ENCODE results near the gene DDX42.
A peak's percentile ranks its signal among the peaks of the same experiment; 100 is the strongest.

The DDX42 gene

DNA sequence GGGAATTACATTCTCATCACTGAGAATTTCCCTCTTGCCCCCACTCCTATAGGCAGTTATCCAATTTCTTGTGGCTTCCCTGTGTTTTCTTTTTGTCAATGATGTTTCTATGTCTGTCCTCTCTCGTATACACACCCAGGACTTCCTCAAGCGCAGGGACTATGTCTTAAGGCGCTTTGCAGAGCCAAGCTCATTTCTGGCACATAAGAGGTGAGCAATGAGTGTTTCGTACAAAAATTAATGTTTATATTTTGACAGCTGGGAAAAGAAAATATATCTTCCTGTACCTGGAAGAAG lies 947 bp downstream of the DDX42 start:
- Histone ChIP-seq H3K27me3 (ENCODE audit: control insufficient read depth, insufficient read depth, low read length) (no peaks in the 10 kb centered on the region), H3K4me1 (peaks cover 14% of the 10 kb centered on the region), H2AFZ (peak overlapping the region; percentile 88), H3K4me2 (ENCODE audit: low read length) (peak overlapping the region; percentile 100), H3K79me2 (peaks cover 72% of the 10 kb centered on the region), H3K36me3 (ENCODE audit: control insufficient read depth, insufficient read depth, low read length) (no peaks in the 10 kb centered on the region), H3K9me3 (ENCODE audit: control insufficient read depth, low read length) (no peaks in the 10 kb centered on the region), H3K9ac (peak overlapping the region; percentile 91), H3K4me3 (ENCODE audit: low read depth, low read length) (peak overlapping the region; percentile 91), H3K27ac (peak overlapping the region; percentile 99)
- TF ChIP-seq, protein P1, sequence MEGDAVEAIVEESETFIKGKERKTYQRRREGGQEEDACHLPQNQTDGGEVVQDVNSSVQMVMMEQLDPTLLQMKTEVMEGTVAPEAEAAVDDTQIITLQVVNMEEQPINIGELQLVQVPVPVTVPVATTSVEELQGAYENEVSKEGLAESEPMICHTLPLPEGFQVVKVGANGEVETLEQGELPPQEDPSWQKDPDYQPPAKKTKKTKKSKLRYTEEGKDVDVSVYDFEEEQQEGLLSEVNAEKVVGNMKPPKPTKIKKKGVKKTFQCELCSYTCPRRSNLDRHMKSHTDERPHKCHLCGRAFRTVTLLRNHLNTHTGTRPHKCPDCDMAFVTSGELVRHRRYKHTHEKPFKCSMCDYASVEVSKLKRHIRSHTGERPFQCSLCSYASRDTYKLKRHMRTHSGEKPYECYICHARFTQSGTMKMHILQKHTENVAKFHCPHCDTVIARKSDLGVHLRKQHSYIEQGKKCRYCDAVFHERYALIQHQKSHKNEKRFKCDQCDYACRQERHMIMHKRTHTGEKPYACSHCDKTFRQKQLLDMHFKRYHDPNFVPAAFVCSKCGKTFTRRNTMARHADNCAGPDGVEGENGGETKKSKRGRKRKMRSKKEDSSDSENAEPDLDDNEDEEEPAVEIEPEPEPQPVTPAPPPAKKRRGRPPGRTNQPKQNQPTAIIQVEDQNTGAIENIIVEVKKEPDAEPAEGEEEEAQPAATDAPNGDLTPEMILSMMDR (IDR thresholded peaks at IDR 0.05), result no peak

GRCh38 chr17:63775420-63775819 lies 1.4 kb downstream of the DDX42 start:
- Histone ChIP-seq H3K36me3 (ENCODE audit: control insufficient read depth, insufficient read depth, low read length) (no peaks in the 10 kb centered on the region), H3K9me3 (ENCODE audit: control insufficient read depth, low read length) (no peaks in the 10 kb centered on the region), H3K4me2 (ENCODE audit: low read length) (peak overlapping the region; percentile 100), H3K27ac (peak overlapping the region; percentile 99), H3K4me1 (peaks cover 17% of the 10 kb centered on the region), H3K4me3 (ENCODE audit: low read depth, low read length) (peak overlapping the region; percentile 91), H3K9ac (no peak overlapping the region), H3K79me2 (peaks cover 72% of the 10 kb centered on the region), H3K27me3 (ENCODE audit: control insufficient read depth, insufficient read depth, low read length) (no peaks in the 10 kb centered on the region), H2AFZ (no peak overlapping the region)
- TF ChIP-seq, protein P1 (IDR thresholded peaks at IDR 0.05), result no peak

DNA sequence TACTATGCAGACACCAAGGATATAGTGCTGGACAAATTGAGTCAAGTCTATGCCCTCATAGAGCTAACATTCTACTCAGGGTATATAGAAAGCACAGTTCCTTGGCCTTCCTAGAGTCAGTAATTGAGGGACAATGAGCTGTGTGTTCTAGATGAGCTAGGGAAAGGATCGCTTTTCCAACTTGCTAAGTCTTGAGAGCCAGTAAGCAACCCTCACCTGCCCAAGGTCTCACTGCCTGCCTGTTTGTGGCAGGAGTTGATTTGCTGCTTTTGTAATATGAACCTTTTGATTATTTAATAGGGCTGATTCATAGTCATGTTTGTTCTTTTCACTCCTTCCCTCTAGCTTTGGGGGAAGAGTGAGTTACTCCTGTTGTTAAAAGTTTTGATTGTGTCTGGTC lies 6.5 kb downstream of the DDX42 start:
- Histone ChIP-seq H3K4me1 (peaks cover 16% of the 10 kb centered on the region), H2AFZ (no peak overlapping the region), H3K27me3 (ENCODE audit: control insufficient read depth, insufficient read depth, low read length) (no peaks in the 10 kb centered on the region), H3K27ac (no peak overlapping the region), H3K9me3 (ENCODE audit: control insufficient read depth, low read length) (no peaks in the 10 kb centered on the region), H3K36me3 (ENCODE audit: control insufficient read depth, insufficient read depth, low read length) (no peaks in the 10 kb centered on the region), H3K79me2 (peaks cover 83% of the 10 kb centered on the region), H3K9ac (no peak overlapping the region), H3K4me3 (ENCODE audit: low read depth, low read length) (no peak overlapping the region), H3K4me2 (ENCODE audit: low read length) (no peak overlapping the region)
- TF ChIP-seq, protein P1 (IDR thresholded peaks at IDR 0.05), result no peak

GRCh38 chr17:63780928-63781327 lies 7.0 kb downstream of the DDX42 start:
- no peak overlapping the region for H3K4me3 ChIP-seq (ENCODE audit: low read depth, low read length)
- no peak overlapping the region for H3K4me2 ChIP-seq (ENCODE audit: low read length)
- H3K4me1 ChIP-seq, result peaks cover 12% of the 10 kb centered on the region
- H3K79me2 ChIP-seq, result peaks cover 79% of the 10 kb centered on the region
- no peak overlapping the region for H3K27ac ChIP-seq
- H3K36me3 ChIP-seq (ENCODE audit: control insufficient read depth, insufficient read depth, low read length), result no peaks in the 10 kb centered on the region
- no peak overlapping the region for H2AFZ ChIP-seq
- H3K27me3 ChIP-seq (ENCODE audit: control insufficient read depth, insufficient read depth, low read length), result no peaks in the 10 kb centered on the region
- TF ChIP-seq, protein P1 (IDR thresholded peaks at IDR 0.05), result no peak
- H3K9ac ChIP-seq, result no peak overlapping the region
- H3K9me3 ChIP-seq (ENCODE audit: control insufficient read depth, low read length), result no peaks in the 10 kb centered on the region

DNA sequence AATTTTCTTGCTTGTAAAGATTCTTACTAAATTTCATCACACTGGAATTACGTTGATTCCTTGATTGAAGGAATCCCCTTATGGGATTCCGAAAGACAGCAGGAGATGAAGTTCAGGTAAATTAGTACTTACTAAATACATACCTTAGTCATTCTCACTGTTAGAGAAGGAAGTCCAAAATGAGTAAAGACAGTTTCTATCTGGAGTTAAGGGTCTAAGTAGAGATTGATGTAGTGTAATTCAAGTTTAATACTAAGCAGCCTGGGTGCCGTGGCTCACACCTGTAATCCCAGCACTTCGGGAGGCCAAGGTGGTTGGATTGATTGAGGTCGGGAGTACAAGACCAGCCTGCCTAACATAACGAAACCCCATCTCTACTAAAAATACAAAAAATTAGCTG lies 9.6 kb downstream of the DDX42 start:
- no peaks in the 10 kb centered on the region for H3K9me3 ChIP-seq (ENCODE audit: control insufficient read depth, low read length)
- H3K27ac ChIP-seq, result no peak overlapping the region
- no peak overlapping the region for H3K4me2 ChIP-seq (ENCODE audit: low read length)
- peaks cover 66% of the 10 kb centered on the region for H3K79me2 ChIP-seq
- H2AFZ ChIP-seq, result no peak overlapping the region
- no peak overlapping the region for H3K4me3 ChIP-seq (ENCODE audit: low read depth, low read length)
- H3K9ac ChIP-seq, result no peak overlapping the region
- H3K36me3 ChIP-seq (ENCODE audit: control insufficient read depth, insufficient read depth, low read length), result no peaks in the 10 kb centered on the region
- TF ChIP-seq, protein P1 (IDR thresholded peaks at IDR 0.05), result no peak
- H3K27me3 ChIP-seq (ENCODE audit: control insufficient read depth, insufficient read depth, low read length), result no peaks in the 10 kb centered on the region
- H3K4me1 ChIP-seq, result peaks cover 8% of the 10 kb centered on the region

Measured in parathyroid adenoma (tissue), 2 donors.